Activated T-cell treated with anti-CD3 and anti-CD28 coated beads for 48 hours (primary cell): ENCODE data around the gene DNAJC15.

Experiments used
- DNase-seq: peaks from one replicate; pipeline ENCODE4 v3.0.0-alpha.2; 2020; ENCODE audit warnings: low read depth

DNAJC15 gene

GRCh38 chr13:43154839-43155238 is 131.5 kb downstream of the DNAJC15 start:
- no peak for DNase-seq

DNA sequence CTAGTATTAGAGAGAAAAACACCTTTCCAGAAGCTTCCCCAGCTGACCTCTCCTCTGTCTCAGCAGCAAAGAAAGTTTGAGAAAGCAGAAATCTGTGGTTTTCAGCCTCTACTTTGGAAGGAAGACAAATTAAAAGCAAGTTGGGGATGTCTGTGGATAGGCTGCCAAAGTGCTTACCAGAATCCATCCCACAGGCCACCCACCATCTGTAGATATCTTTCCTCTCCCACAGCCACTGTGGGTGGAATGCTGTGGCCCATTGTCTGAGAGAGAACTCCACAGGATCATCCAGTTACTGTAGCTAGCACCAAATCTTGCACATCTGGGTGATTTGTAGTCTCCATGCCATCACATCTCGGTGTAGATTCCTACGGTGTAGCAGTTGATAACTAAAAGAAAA is 133.5 kb downstream of the DNAJC15 start:
- no peak for DNase-seq

GRCh38 chr13:43157796-43158195 is 134.4 kb downstream of the DNAJC15 start:
- no peak for DNase-seq

- DNase-seq = no peak
Observed at GRCh38 chr13:43158516-43158915, 135.1 kb downstream of the DNAJC15 start.

GRCh38 chr13:43159026-43159461 is 135.7 kb downstream of the DNAJC15 start:
- no peak for DNase-seq
